Liver (tissue), 9 donors: ENCODE results near the gene CTPS1. TPM values are rescaled to one million over a fixed set of nuclear protein-coding genes. Genes with fewer than 3 reads are reported as not detected.

Experiments
- DNase-seq: peaks from one replicate; pipeline ENCODE4 v3.0.0-alpha.2; 2017; ENCODE audit warnings: low spot score
- H3K27ac ChIP-seq, 2 donors: one replicate each; pipeline ENCODE4 v1.7.0; 2013; ENCODE audit warnings: inconsistent platforms in 2 of 2, low read length in 2 of 2, control low read depth in 1 of 2, low read depth in 1 of 2, mild to moderate bottlenecking in 1 of 2
- H3K27me3 ChIP-seq, 4 donors: one replicate each; pipeline versions ENCODE4 v1.6.1 to v1.7.0; 2013; ENCODE audit warnings: low read length in 3 of 4, inconsistent platforms in 1 of 4, mild to moderate bottlenecking in 1 of 4, moderate library complexity in 1 of 4; ENCODE audit not compliant: control insufficient read depth in 4 of 4, insufficient read depth in 4 of 4
- H3K36me3 ChIP-seq, 4 donors: one replicate each; pipeline versions ENCODE4 v1.6.1 to v1.7.0; 2013; ENCODE audit warnings: low read length in 3 of 4, mild to moderate bottlenecking in 3 of 4, low read depth in 1 of 4, moderate library complexity in 1 of 4; ENCODE audit not compliant: control insufficient read depth in 4 of 4, insufficient read depth in 3 of 4
- H3K4me1 ChIP-seq, 4 donors: one replicate each; pipeline versions ENCODE4 v1.6.1 to v1.7.0; 2013; ENCODE audit warnings: low read length in 3 of 4, mild to moderate bottlenecking in 3 of 4, moderate library complexity in 1 of 4; ENCODE audit not compliant: control insufficient read depth in 4 of 4, insufficient read depth in 4 of 4
- H3K4me3 ChIP-seq, 3 donors: one replicate each; pipeline versions ENCODE4 v1.6.1 to v1.7.0; 2013; ENCODE audit warnings: low read length in 3 of 3, control low read depth in 1 of 3, low read depth in 1 of 3, mild to moderate bottlenecking in 1 of 3
- H3K9ac ChIP-seq, 2 donors: one replicate each; pipeline ENCODE4 v1.7.0; 2013; ENCODE audit warnings: low read length in 2 of 2, mild to moderate bottlenecking in 2 of 2, moderate library complexity in 2 of 2, control low read depth in 1 of 2, low read depth in 1 of 2
- H3K9me3 ChIP-seq, 4 donors: one replicate each; pipeline versions ENCODE4 v1.6.1 to v1.7.0; 2013; ENCODE audit warnings: low read length in 3 of 4; ENCODE audit not compliant: control insufficient read depth in 4 of 4
- EGR1 ChIP-seq, 2 donors: IDR thresholded peaks; 2 replicates each; pipeline ENCODE4 v1.6.1; 2016 to 2018; ENCODE audit warnings: antibody characterized with exemption in 2 of 2, low read depth in 2 of 2
- FOXA1 ChIP-seq: IDR thresholded peaks from 2 replicates; pipeline ENCODE4 v1.6.1; 2016; ENCODE audit warnings: antibody characterized with exemption
- FOXA2 ChIP-seq: IDR thresholded peaks from 2 replicates; pipeline ENCODE4 v1.6.1; 2016; ENCODE audit warnings: antibody characterized with exemption
- GABPA ChIP-seq, 2 donors: IDR thresholded peaks in 1 of 2; conservative IDR thresholded peaks in 1 of 2; 2 replicates each; pipeline ENCODE4 v1.6.1; 2016; ENCODE audit warnings: antibody characterized with exemption in 2 of 2, mild to moderate bottlenecking in 1 of 2, moderate library complexity in 1 of 2
- HNF4A ChIP-seq, 2 donors: conservative IDR thresholded peaks; 2 replicates each; pipeline ENCODE4 v1.6.1; 2016; ENCODE audit warnings: antibody characterized with exemption in 2 of 2, mild to moderate bottlenecking in 2 of 2
- HNF4G ChIP-seq: IDR thresholded peaks from 2 replicates; pipeline ENCODE4 v1.6.1; 2016; ENCODE audit warnings: antibody characterized with exemption
- JUND ChIP-seq, 2 donors: IDR thresholded peaks; 2 replicates each; pipeline ENCODE4 v1.6.1; 2016; ENCODE audit warnings: antibody characterized with exemption in 2 of 2
- NR2F2 ChIP-seq: IDR thresholded peaks from 2 replicates; pipeline ENCODE4 v1.6.1; 2016; ENCODE audit warnings: antibody characterized with exemption
- RAD21 ChIP-seq, 2 donors: IDR thresholded peaks; 2 replicates each; pipeline ENCODE4 v1.6.1; 2016; ENCODE audit warnings: antibody characterized with exemption in 2 of 2, mild to moderate bottlenecking in 2 of 2
- RXRA ChIP-seq, 2 donors: IDR thresholded peaks; 2 replicates each; pipeline ENCODE4 v1.6.1; 2017 to 2018; ENCODE audit warnings: antibody characterized with exemption in 2 of 2, mild to moderate bottlenecking in 1 of 2
- SP1 ChIP-seq: IDR thresholded peaks from 2 replicates; pipeline ENCODE4 v1.6.1; 2018; ENCODE audit warnings: antibody characterized with exemption, mild to moderate bottlenecking
- TAF1 ChIP-seq: conservative IDR thresholded peaks from 2 replicates; pipeline ENCODE4 v1.6.1; 2016; ENCODE audit warnings: antibody characterized with exemption, mild to moderate bottlenecking
- YY1 ChIP-seq: IDR thresholded peaks from 2 replicates; pipeline ENCODE4 v1.6.1; 2016; ENCODE audit warnings: antibody characterized with exemption, mild to moderate bottlenecking
- WGBS: extraction: QIAGEN DNeasy Blood & Tissue Kit; methylation state at CpG from one replicate; pipeline ENCODE4 v1.1.7; 2013; 5-methylcytosine and 5-hydroxymethylcytosine counted together
- polyA plus RNA-seq, 2 donors: library from polyadenylated mRNA; stranded (reverse) in 1 of 2; unstranded in 1 of 2; fragments of 200-250 nt in 1 of 2; fragments of >200 nt in 1 of 2; fragmentation: Nextera tagmentation in 1 of 2; extraction: Ambion mirVana in 1 of 2; gene quantifications; one replicate each; pipeline versions ENCODE4 v1.2.1 to v1.2.3, GENCODE V29; 2013 to 2015
- total RNA-seq, 2 donors: library from RNA; depleted of rRNA; stranded (reverse); fragments of >200 nt; gene quantifications; one replicate each; pipeline ENCODE4 v1.2.3, GENCODE V29; 2014
- TF ChIP-seq, protein P1 (sequence below): IDR thresholded peaks from 2 replicates; pipeline ENCODE4 v1.6.1; 2016; ENCODE audit warnings: antibody characterized with exemption, mild to moderate bottlenecking
- TF ChIP-seq, protein P2 (sequence below): IDR thresholded peaks from 2 replicates; pipeline ENCODE4 v1.6.1; 2016; ENCODE audit warnings: antibody characterized with exemption
- TF ChIP-seq, protein P3 (sequence below): fragments of 150-350 bp; IDR thresholded peaks from 2 replicates; pipeline ENCODE4 v1.5.1; 2017; ENCODE audit warnings: improper control_type of control experiment, low read depth, low read length; ENCODE audit not compliant: missing input control
- TF ChIP-seq, protein P4 (sequence below): IDR thresholded peaks from 2 replicates; pipeline ENCODE4 v1.6.1; 2016; ENCODE audit warnings: antibody characterized with exemption
- TF ChIP-seq, protein P5 (sequence below): IDR thresholded peaks from 2 replicates; pipeline ENCODE4 v1.6.1; 2016; ENCODE audit warnings: antibody characterized with exemption
- donor health status: healthy.
- donor health status: healthy.
- donor health status: healthy.
- donor health status: healthy.
- donor health status: healthy.

Gene CTPS1
- total and polyA plus RNA-seq, 4 donors, result 13.6 to 46.9 (median 19.8) TPM

DNA sequence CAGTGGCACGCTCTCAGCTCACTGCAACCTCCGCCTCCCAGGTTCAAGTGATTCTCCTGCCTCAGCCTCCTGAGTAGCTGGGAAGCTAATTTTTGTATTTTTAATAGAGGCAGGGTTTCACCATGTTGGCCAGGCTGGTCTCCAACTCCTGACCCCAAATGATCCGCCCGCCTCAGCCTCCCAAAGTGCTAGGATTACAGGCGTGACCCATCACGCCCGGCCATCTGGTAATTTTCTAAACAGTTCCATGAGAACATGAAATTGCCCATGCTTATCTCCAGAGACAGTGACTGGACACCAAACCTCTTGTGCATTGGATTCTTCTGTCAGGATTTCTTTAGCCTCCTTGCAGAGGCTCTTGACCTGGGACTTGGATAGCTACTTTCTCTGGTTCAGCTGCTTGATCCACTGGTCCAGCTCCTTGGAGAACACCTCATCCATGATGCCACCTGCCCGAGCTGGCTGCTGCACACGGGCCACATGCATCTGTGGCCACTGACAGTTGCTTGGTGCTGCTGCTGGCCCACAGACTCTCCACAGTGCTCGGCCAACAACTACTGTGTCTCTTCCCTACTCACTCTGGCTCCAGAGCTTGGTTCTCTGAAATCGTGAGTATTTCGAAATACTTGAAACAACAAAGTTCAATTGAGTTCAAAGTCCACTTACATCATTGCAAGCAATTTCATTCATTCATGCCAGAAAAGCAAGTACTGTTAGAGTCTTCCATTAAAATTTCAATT, 40.0 kb upstream of the CTPS1 start:
- no peak overlapping the region for H3K4me3 ChIP-seq
- 56% methylated on average over 12 of the region's 12 CpGs for WGBS

More for the DNA sequence above, 40.0 kb upstream of the CTPS1 start:
- peak; percentile 38 for TF ChIP-seq FOXA2
- TF ChIP-seq, protein P1, sequence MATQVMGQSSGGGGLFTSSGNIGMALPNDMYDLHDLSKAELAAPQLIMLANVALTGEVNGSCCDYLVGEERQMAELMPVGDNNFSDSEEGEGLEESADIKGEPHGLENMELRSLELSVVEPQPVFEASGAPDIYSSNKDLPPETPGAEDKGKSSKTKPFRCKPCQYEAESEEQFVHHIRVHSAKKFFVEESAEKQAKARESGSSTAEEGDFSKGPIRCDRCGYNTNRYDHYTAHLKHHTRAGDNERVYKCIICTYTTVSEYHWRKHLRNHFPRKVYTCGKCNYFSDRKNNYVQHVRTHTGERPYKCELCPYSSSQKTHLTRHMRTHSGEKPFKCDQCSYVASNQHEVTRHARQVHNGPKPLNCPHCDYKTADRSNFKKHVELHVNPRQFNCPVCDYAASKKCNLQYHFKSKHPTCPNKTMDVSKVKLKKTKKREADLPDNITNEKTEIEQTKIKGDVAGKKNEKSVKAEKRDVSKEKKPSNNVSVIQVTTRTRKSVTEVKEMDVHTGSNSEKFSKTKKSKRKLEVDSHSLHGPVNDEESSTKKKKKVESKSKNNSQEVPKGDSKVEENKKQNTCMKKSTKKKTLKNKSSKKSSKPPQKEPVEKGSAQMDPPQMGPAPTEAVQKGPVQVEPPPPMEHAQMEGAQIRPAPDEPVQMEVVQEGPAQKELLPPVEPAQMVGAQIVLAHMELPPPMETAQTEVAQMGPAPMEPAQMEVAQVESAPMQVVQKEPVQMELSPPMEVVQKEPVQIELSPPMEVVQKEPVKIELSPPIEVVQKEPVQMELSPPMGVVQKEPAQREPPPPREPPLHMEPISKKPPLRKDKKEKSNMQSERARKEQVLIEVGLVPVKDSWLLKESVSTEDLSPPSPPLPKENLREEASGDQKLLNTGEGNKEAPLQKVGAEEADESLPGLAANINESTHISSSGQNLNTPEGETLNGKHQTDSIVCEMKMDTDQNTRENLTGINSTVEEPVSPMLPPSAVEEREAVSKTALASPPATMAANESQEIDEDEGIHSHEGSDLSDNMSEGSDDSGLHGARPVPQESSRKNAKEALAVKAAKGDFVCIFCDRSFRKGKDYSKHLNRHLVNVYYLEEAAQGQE, result peak; percentile 58
- TF ChIP-seq SP1, result peak; percentile 74
- no peak for TF ChIP-seq TAF1
- peak; percentile 91 to 93 for TF ChIP-seq RXRA (IDR thresholded peaks at IDR 0.05)
- TF ChIP-seq RAD21 (IDR thresholded peaks at IDR 0.05), result peak; percentile 61 to 62
- TF ChIP-seq, protein P2, sequence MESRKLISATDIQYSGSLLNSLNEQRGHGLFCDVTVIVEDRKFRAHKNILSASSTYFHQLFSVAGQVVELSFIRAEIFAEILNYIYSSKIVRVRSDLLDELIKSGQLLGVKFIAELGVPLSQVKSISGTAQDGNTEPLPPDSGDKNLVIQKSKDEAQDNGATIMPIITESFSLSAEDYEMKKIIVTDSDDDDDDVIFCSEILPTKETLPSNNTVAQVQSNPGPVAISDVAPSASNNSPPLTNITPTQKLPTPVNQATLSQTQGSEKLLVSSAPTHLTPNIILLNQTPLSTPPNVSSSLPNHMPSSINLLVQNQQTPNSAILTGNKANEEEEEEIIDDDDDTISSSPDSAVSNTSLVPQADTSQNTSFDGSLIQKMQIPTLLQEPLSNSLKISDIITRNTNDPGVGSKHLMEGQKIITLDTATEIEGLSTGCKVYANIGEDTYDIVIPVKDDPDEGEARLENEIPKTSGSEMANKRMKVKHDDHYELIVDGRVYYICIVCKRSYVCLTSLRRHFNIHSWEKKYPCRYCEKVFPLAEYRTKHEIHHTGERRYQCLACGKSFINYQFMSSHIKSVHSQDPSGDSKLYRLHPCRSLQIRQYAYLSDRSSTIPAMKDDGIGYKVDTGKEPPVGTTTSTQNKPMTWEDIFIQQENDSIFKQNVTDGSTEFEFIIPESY, result peak; percentile 79
- peak; percentile 68 for TF ChIP-seq FOXA1
- TF ChIP-seq NR2F2, result peak; percentile 49
- TF ChIP-seq, protein P3, sequence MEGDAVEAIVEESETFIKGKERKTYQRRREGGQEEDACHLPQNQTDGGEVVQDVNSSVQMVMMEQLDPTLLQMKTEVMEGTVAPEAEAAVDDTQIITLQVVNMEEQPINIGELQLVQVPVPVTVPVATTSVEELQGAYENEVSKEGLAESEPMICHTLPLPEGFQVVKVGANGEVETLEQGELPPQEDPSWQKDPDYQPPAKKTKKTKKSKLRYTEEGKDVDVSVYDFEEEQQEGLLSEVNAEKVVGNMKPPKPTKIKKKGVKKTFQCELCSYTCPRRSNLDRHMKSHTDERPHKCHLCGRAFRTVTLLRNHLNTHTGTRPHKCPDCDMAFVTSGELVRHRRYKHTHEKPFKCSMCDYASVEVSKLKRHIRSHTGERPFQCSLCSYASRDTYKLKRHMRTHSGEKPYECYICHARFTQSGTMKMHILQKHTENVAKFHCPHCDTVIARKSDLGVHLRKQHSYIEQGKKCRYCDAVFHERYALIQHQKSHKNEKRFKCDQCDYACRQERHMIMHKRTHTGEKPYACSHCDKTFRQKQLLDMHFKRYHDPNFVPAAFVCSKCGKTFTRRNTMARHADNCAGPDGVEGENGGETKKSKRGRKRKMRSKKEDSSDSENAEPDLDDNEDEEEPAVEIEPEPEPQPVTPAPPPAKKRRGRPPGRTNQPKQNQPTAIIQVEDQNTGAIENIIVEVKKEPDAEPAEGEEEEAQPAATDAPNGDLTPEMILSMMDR, result no peak
- TF ChIP-seq HNF4A (conservative IDR thresholded peaks at IDR 0.05), result peak; percentile 96 to 98
- peak; percentile 71 to 88 for TF ChIP-seq JUND (IDR thresholded peaks at IDR 0.05)
- peak in 1 of 2 donors; percentile 40 for TF ChIP-seq EGR1 (IDR thresholded peaks at IDR 0.05; ENCODE audit: low read depth in 2 of 2)
- peak; percentile 82 for TF ChIP-seq YY1
- peak; percentile 87 for TF ChIP-seq HNF4G
- TF ChIP-seq, protein P4, sequence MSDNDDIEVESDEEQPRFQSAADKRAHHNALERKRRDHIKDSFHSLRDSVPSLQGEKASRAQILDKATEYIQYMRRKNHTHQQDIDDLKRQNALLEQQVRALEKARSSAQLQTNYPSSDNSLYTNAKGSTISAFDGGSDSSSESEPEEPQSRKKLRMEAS, result peak; percentile 75
- TF ChIP-seq, protein P5, sequence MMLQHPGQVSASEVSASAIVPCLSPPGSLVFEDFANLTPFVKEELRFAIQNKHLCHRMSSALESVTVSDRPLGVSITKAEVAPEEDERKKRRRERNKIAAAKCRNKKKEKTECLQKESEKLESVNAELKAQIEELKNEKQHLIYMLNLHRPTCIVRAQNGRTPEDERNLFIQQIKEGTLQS, result peak; percentile 88
- peak in 1 of 2 donors; percentile 67 for TF ChIP-seq GABPA (IDR thresholded peaks at IDR 0.05 in 1 of 2, conservative IDR thresholded peaks at IDR 0.05 in 1 of 2)
- Histone ChIP-seq H3K9ac (no peak overlapping the region), H3K27me3 (no peaks in the 10 kb centered on the region), H3K4me1 (peaks cover 8 to 26% (median 20%) of the 10 kb centered on the region in 4 donors), H3K36me3 (no peaks in the 10 kb centered on the region), H3K27ac (peak overlapping the region; percentile 53 to 82), H3K9me3 (no peaks in the 10 kb centered on the region)
- no peak for DNase-seq
